HG02852 (cell line): ENCODE measurements around the gene LOXL1.

Experiments used
- ATAC-seq: cut with Tn5 transposase; IDR thresholded peaks from one replicate; pipeline ENCODE4 v1.9.1; 2021; ENCODE audit warnings: mild to moderate bottlenecking, moderate library complexity; ENCODE audit not compliant: unreplicated experiment

LOXL1 gene

GRCh38 chr15:73926219-73927002, at the start of gene LOXL1:
LOXL1 (plus strand) TSS chr15:73926462; CDS start chr15:73926784, 322 bp downstream.
- ATAC-seq: no peak

GRCh38 chr15:73879426-73879825, 46.8 kb upstream of the LOXL1 start:
- ATAC-seq: no peak

GRCh38 chr15:73881579-73882320, 44.5 kb upstream of the LOXL1 start:
- no peak for ATAC-seq

- ATAC-seq: no peak
Measured at GRCh38 chr15:73882761-73883419, 43.4 kb upstream of the LOXL1 start.

- ATAC-seq: no peak
Measured at GRCh38 chr15:73884159-73884558, 42.1 kb upstream of the LOXL1 start.

GRCh38 chr15:73885954-73886700, 40.1 kb upstream of the LOXL1 start:
- ATAC-seq: no peak

- ATAC-seq: no peak
Measured at GRCh38 chr15:73886717-73887345, 39.4 kb upstream of the LOXL1 start.

GRCh38 chr15:73887481-73887880, 38.8 kb upstream of the LOXL1 start:
- no peak for ATAC-seq

GRCh38 chr15:73888224-73889041, 37.8 kb upstream of the LOXL1 start:
- no peak for ATAC-seq

- ATAC-seq: no peak
Measured at GRCh38 chr15:73889053-73889761, 37.1 kb upstream of the LOXL1 start.

- ATAC-seq: no peak
Measured at GRCh38 chr15:73889762-73890124, 36.5 kb upstream of the LOXL1 start.

GRCh38 chr15:73891328-73892315, 34.6 kb upstream of the LOXL1 start:
- ATAC-seq: no peak

GRCh38 chr15:73892446-73893226, 33.6 kb upstream of the LOXL1 start:
- ATAC-seq: no peak

GRCh38 chr15:73894133-73894814, 32.0 kb upstream of the LOXL1 start:
- no peak for ATAC-seq

GRCh38 chr15:73897441-73898261, 28.6 kb upstream of the LOXL1 start:
- ATAC-seq: no peak
